GM21528 (cell line): ENCODE data around the gene CAPN12.
"Not testable (repeated sequence)": the region's sequence is repeated elsewhere in the genome, so short reads cannot be mapped to it uniquely, and the experiment has no call there.

Experiments
- ATAC-seq: cut with Tn5 transposase; IDR thresholded peaks from one replicate; pipeline ENCODE4 v1.9.1; 2021; ENCODE audit warnings: mild to moderate bottlenecking, moderate library complexity; ENCODE audit not compliant: unreplicated experiment, low FRiP score

Gene CAPN12, protein sequence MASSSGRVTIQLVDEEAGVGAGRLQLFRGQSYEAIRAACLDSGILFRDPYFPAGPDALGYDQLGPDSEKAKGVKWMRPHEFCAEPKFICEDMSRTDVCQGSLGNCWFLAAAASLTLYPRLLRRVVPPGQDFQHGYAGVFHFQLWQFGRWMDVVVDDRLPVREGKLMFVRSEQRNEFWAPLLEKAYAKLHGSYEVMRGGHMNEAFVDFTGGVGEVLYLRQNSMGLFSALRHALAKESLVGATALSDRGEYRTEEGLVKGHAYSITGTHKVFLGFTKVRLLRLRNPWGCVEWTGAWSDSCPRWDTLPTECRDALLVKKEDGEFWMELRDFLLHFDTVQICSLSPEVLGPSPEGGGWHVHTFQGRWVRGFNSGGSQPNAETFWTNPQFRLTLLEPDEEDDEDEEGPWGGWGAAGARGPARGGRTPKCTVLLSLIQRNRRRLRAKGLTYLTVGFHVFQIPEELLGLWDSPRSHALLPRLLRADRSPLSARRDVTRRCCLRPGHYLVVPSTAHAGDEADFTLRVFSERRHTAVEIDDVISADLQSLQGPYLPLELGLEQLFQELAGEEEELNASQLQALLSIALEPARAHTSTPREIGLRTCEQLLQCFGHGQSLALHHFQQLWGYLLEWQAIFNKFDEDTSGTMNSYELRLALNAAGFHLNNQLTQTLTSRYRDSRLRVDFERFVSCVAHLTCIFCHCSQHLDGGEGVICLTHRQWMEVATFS

DNA sequence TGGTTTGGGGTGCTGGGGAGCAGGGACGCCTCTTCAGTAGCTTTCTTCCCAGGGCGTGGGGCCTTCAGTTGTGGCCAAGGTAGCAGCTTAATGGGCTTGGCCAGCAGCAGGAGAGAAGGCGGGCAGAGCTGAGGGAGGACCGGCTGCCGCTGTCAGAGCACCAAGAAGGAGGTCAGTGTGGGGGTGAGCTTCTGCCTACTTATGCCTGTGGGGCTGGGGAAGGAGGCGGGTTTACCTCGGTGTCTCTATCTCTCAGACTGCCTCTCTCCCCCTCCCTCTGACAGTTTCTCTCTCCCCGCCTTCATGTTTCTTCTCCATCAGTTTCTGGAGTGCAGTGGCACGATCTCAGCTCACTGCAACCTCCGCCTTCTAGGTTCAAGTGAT, at the start of gene CAPN12:
TSS of gene CAPN12 (minus strand) at position 177 of the 384 bp plus-strand sequence. CDS start 309 bp downstream, outside the sequence.
- ATAC-seq = no peak

DNA sequence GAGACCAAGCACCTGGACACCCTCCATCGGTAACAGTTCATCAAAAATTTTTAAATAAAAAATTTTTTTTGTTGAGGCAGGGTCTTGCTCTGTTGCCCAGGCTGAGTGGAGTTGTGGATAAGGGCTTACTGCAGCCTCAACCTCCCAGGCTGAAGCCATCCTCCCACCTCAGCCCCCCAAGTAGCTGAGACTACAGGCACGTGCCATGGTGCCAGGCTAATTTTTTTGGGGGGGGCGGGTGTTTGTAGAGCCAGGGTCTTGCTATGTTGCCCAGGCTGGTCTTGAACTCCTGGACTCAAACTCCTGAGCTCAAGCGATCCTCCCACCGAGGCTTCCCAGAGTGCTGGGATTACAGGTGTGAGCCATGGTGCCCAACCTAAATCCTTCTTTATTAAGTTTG, 49.4 kb upstream of the CAPN12 start:
- ATAC-seq = no peak

DNA sequence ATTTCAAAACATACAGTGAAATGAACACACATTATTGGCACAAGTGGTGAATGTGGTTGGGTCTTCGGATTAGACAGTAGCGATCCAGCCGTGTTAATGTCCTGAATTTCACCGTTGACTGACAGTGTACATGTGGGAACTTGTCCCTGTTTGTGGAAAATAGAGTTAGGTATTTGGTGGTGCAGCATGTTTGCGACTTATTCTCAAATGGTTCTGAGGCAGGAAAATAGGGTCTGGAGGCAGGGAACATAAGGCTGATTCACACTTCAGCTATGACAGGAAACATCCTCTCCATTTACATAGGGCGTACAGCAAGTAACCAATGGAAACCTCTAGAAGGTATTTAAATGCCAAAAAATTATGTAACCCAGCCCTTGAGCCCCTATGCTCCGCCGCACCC, 48.9 kb upstream of the CAPN12 start:
- no peak for ATAC-seq

GRCh38 chr19:38792250-38793111, 48.2 kb upstream of the CAPN12 start:
- ATAC-seq = no peak

DNA sequence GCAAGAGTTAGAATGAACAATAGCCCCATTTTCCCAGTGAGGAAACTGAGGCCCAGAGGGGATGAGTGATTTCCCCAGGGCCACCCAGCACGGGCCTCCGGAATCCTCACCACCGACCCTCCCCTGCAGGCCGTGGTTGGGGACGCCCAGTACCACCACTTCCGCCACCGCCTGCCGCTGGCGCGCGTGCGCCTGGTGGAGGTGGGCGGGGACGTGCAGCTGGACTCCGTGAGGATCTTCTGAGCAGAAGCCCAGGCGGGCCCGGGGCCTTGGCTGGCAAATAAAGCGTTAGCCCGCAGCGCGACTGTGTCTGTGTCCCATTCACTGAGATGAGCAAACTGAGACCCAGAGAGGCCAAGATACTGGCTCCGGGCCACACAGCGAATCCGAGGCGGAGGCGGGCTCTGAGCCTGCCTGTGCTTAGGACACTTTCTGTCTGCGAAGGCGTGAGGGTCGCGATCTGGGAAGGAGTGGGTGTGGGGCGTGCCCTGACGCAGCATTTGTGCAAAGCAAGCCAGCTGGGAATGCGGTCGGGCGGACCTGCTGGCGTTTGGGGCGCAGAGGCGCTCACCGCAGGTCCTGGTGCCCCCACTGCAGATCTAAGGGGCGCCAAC, 47.3 kb upstream of the CAPN12 start:
- ATAC-seq = not testable (repeated sequence)

- ATAC-seq = not testable (repeated sequence)
Measured at GRCh38 chr19:38790507-38791403, 46.5 kb upstream of the CAPN12 start.

DNA sequence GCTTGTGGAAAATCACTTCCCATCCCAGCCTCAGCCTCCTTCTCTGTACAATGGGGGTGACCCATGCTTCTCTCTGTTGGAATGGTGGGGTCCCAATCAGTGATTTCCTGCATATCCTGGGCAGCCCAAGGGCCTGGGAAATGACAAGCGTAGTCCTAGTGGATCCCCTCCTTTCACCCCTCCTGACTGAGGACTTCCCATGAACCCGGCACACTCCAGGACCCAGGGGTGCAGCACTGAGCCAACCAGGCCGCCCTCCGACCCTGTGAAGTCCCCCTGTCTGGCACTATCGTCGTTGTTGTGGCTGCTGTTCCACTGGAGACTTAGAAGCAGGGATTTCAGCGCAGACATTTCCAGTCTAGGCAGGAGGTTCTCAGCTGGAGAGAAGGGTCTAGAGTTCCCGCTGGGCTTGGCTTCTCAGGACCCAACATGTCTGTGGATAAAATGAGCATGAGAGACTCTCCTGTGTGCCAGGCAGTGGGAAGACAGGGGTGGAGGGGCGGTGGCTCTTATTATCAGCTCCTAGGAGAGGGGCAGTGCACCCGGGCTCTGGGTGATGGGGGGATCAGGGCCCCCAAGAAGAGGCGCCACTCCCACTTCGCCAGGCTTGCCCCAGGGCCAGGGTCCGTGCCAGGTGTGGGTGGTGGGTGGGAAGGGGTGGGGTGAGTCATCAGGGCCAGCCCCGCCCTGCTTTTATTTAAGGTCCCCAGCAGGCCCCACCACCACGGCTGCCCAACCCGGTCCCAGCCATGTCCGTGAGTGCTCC, 44.4 kb upstream of the CAPN12 start, which contains the start of gene LGALS7B:
TSS of gene LGALS7B (plus strand) at position 723 of the 766 bp plus-strand sequence. CDS start at position 750, 27 bp downstream.
- ATAC-seq = no peak

GRCh38 chr19:38786572-38787265, 42.4 kb upstream of the CAPN12 start:
- no peak for ATAC-seq

DNA sequence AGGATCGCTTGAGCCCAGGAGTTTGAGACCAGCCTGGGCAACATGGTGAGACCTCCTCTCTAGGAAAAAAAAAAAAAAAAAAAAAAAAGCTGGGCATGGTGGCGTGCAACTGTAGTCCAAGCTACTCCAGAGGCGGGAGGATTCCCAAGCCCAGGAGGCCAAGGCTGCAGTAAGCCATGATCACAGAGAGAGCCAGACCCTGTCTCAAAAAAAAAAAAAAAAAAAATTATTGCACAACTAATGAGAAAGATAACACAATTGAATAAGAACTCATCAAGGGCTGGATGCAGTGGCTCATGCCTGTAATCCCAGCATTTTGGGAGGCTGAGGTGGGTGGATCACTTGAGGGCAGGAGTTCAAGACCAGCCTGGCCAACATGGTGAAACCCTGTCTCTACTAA, 41.8 kb upstream of the CAPN12 start:
- ATAC-seq = not testable (repeated sequence)

DNA sequence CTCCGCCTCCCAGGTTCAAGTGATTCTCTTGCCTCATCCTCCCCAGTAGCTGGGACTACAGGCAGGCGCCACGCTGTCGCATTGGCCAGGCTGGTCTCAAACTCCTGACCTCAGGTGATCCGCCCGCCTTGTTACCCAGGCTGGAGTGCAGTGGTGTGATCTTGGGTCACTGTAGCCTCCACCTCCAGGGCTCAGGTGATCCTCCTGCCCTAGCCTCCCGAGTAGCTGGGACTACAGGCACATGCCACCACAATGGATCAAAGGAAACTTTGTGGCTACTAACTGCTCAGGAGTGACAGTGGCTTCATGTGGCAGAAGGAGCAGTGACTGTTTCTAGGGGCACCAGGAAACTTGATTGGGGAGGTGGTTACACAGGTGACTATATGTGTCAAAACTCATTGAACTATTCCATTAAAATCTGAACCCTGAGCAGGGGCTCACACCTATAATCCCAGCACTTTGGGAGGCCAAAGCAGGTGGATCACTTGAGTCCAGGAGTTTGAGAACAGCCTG, 41.0 kb upstream of the CAPN12 start:
- no peak for ATAC-seq

DNA sequence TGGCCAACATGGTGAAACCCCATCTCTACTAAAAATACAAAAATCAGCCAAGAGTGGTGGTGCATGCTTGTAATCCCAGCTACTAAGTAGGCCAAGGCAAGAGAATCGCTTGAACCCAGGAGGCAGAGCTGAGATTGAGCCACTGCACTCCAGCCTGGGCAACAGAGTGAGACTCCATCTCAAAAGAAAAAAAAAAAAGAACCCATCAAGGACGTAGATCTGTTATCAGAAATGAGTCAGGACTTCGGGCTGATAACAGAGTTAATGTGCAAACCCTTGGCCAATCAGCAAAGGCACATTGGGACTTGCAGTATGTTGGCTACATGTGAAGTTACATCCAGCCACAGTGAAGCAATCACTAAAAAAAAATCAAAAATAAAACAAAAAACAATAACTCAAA, 40.0 kb upstream of the CAPN12 start:
- ATAC-seq = no peak

- ATAC-seq = not testable (repeated sequence)
Measured at GRCh38 chr19:38782212-38782611, 37.9 kb upstream of the CAPN12 start.

GRCh38 chr19:38781058-38781457, 36.8 kb upstream of the CAPN12 start:
- ATAC-seq = no peak

- no peak for ATAC-seq
Measured at GRCh38 chr19:38780443-38780842, 36.2 kb upstream of the CAPN12 start.

- ATAC-seq = no peak
Measured at GRCh38 chr19:38778733-38779132, 34.5 kb upstream of the CAPN12 start.

- ATAC-seq = no peak
Measured at GRCh38 chr19:38774181-38774950, 30.1 kb upstream of the CAPN12 start.
